Astrocyte (in vitro differentiated cells and primary cell): ENCODE measurements around the gene SPOPL.

Experiments used
- EZH2 ChIP-seq: IDR thresholded peaks from 2 replicates; pipeline ENCODE4 v1.6.1; 2012; ENCODE audit warnings: mild to moderate bottlenecking, low read length, inconsistent platforms; ENCODE audit not compliant: insufficient read depth
- TF ChIP-seq, protein P1 (sequence below): IDR thresholded peaks from 2 replicates; pipeline ENCODE4 v1.5.1; 2011; ENCODE audit warnings: low read depth, mild to moderate bottlenecking, inconsistent platforms, low read length, moderate library complexity; ENCODE audit not compliant: insufficient read depth

DNA sequence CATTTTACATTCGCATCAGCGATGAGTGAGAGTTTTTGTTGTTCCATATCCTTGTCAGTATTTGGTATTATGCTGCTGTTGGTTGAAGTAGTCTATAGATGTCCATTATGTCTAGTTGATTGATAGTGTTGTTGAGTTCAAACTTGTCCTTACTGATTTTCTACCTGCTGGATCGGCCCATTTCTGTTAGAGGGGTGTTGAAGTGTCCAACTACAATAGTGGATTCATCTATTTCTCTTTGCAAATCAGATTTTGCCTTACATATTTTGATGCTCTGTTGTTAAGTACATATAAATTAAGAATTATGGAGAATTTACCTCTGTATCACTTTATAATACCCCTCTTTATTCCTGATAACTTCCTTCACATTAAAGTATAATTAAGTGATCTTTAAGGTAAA lies 8.7 kb downstream of the SPOPL start:
- TF ChIP-seq, protein P1, sequence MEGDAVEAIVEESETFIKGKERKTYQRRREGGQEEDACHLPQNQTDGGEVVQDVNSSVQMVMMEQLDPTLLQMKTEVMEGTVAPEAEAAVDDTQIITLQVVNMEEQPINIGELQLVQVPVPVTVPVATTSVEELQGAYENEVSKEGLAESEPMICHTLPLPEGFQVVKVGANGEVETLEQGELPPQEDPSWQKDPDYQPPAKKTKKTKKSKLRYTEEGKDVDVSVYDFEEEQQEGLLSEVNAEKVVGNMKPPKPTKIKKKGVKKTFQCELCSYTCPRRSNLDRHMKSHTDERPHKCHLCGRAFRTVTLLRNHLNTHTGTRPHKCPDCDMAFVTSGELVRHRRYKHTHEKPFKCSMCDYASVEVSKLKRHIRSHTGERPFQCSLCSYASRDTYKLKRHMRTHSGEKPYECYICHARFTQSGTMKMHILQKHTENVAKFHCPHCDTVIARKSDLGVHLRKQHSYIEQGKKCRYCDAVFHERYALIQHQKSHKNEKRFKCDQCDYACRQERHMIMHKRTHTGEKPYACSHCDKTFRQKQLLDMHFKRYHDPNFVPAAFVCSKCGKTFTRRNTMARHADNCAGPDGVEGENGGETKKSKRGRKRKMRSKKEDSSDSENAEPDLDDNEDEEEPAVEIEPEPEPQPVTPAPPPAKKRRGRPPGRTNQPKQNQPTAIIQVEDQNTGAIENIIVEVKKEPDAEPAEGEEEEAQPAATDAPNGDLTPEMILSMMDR = no peak
- no peak for TF ChIP-seq EZH2
